HG02759 (cell line): ENCODE measurements around the gene ERRFI1.

Experiments
- ATAC-seq: cut with Tn5 transposase; IDR thresholded peaks from one replicate; pipeline ENCODE4 v1.9.1; 2021; ENCODE audit warnings: mild to moderate bottlenecking, moderate library complexity; ENCODE audit not compliant: unreplicated experiment

ERRFI1 gene

GRCh38 chr1:8021676-8022266 lies 4.3 kb downstream of the ERRFI1 start:
- no peak for ATAC-seq

- ATAC-seq, result no peak
Observed at GRCh38 chr1:8020032-8020431, 6.1 kb downstream of the ERRFI1 start.

- ATAC-seq, result no peak
Observed at GRCh38 chr1:8019229-8019620, 6.9 kb downstream of the ERRFI1 start.

- no peak for ATAC-seq
Observed at GRCh38 chr1:8018492-8019228, 7.4 kb downstream of the ERRFI1 start.

- ATAC-seq, result no peak
Observed at GRCh38 chr1:8017495-8018197, 8.5 kb downstream of the ERRFI1 start.

- no peak for ATAC-seq
Observed at GRCh38 chr1:8016895-8017241, 9.2 kb downstream of the ERRFI1 start.

- ATAC-seq, result no peak
Observed at GRCh38 chr1:8016210-8016894, 9.8 kb downstream of the ERRFI1 start.

- ATAC-seq, result no peak
Observed at GRCh38 chr1:8015809-8016165, 10.3 kb downstream of the ERRFI1 start.

- ATAC-seq, result no peak
Observed at GRCh38 chr1:8015036-8015808, 10.9 kb downstream of the ERRFI1 start.

GRCh38 chr1:8014381-8014988 lies 11.6 kb downstream of the ERRFI1 start:
- no peak for ATAC-seq

GRCh38 chr1:8013800-8014199 lies 12.3 kb downstream of the ERRFI1 start:
- no peak for ATAC-seq

GRCh38 chr1:8013399-8013798 lies 12.7 kb downstream of the ERRFI1 start:
- no peak for ATAC-seq

GRCh38 chr1:8012955-8013354 lies 13.2 kb downstream of the ERRFI1 start:
- no peak for ATAC-seq

- ATAC-seq, result no peak
Observed at GRCh38 chr1:8011923-8012858, 13.9 kb downstream of the ERRFI1 start.

GRCh38 chr1:8011016-8011415 lies 15.1 kb downstream of the ERRFI1 start:
- ATAC-seq, result no peak

GRCh38 chr1:8010080-8010664 lies 15.9 kb downstream of the ERRFI1 start:
- no peak for ATAC-seq

- ATAC-seq, result no peak
Observed at GRCh38 chr1:8009043-8010002, 16.8 kb downstream of the ERRFI1 start.
